Left lobe of liver (tissue), 2 donors: ENCODE measurements around the gene DHX38. TPM values are rescaled to one million over a fixed set of nuclear protein-coding genes. Genes with fewer than 3 reads are reported as not detected.
A peak's percentile ranks its signal among the peaks of the same experiment; 100 is the strongest.

Experiments
- ATAC-seq: fragments of 200-7000 bp; cut with Tn5 transposase; one replicate; pipeline ENCODE4 v1.9.1; 2020; ENCODE audit warnings: mild to moderate bottlenecking, moderate library complexity
- DNase-seq: peaks from one replicate; pipeline ENCODE4 v3.0.0-alpha.2; 2020; ENCODE audit warnings: low spot score
- total RNA-seq: library from RNA; stranded (reverse); gene quantifications from one replicate; pipeline ENCODE4 v1.2.1, GENCODE V29; 2021
- donor health status: DM: no; HTN: no; CAD: no; lungs with moderate emphysema.
- donor health status: DM: no; HTN: yes; CAD: no.

Gene DHX38
- total RNA-seq, 1 donor from 2014 or later, result 26.4 TPM

GRCh38 chr16:72112906-72113615, 19.4 kb downstream of the DHX38 start:
- no peak for ATAC-seq
- DNase-seq, result no peak

- DNase-seq (no peak), ATAC-seq (no peak)
Measured at GRCh38 chr16:72113616-72113945, 19.9 kb downstream of the DHX38 start.

GRCh38 chr16:72120026-72120425, 26.4 kb downstream of the DHX38 start:
- no peak for ATAC-seq
- DNase-seq, result no peak

- no peak for ATAC-seq
- DNase-seq, result no peak
Measured at GRCh38 chr16:72122308-72122707, 28.7 kb downstream of the DHX38 start.

GRCh38 chr16:72122916-72123315, 29.3 kb downstream of the DHX38 start:
- no peak for ATAC-seq
- no peak for DNase-seq

GRCh38 chr16:72123426-72123825, 29.8 kb downstream of the DHX38 start:
- no peak for ATAC-seq
- DNase-seq, result no peak

- DNase-seq, result no peak
Measured at GRCh38 chr16:72124148-72124547, 30.5 kb downstream of the DHX38 start.

GRCh38 chr16:72124761-72125634, 31.4 kb downstream of the DHX38 start:
- DNase-seq (peak; percentile 68), ATAC-seq (peak; percentile 95)

More at GRCh38 chr16:72124148-72124547, 30.5 kb downstream of the DHX38 start:
- no peak for ATAC-seq

GRCh38 chr16:72125635-72126428, 32.2 kb downstream of the DHX38 start:
- ATAC-seq (no peak), DNase-seq (no peak)

- DNase-seq (no peak), ATAC-seq (peak; percentile 25)
Measured at GRCh38 chr16:72126429-72126765, 32.8 kb downstream of the DHX38 start.

GRCh38 chr16:72128701-72129100, 35.1 kb downstream of the DHX38 start:
- ATAC-seq, result no peak

GRCh38 chr16:72129976-72130656, 36.5 kb downstream of the DHX38 start:
- DNase-seq (no peak), ATAC-seq (no peak)

More at GRCh38 chr16:72128701-72129100, 35.1 kb downstream of the DHX38 start:
- DNase-seq, result no peak

- no peak for DNase-seq
- no peak for ATAC-seq
Measured at GRCh38 chr16:72131036-72131435, 37.4 kb downstream of the DHX38 start.

GRCh38 chr16:72132726-72133125, 39.1 kb downstream of the DHX38 start:
- no peak for ATAC-seq
- no peak for DNase-seq

GRCh38 chr16:72134507-72134906, 40.9 kb downstream of the DHX38 start:
- DNase-seq (no peak), ATAC-seq (no peak)

- peak; percentile 37 for ATAC-seq
- no peak for DNase-seq
Measured at GRCh38 chr16:72137380-72138063, 43.9 kb downstream of the DHX38 start.

GRCh38 chr16:72138064-72138572, 44.5 kb downstream of the DHX38 start:
- ATAC-seq, result peak; percentile 75
- no peak for DNase-seq

- ATAC-seq (no peak), DNase-seq (no peak)
Measured at GRCh38 chr16:72139908-72140307, 46.3 kb downstream of the DHX38 start.

GRCh38 chr16:72142476-72142875, 48.8 kb downstream of the DHX38 start:
- DNase-seq (no peak), ATAC-seq (no peak)
